ENCODE results near the gene PSME2.

PSME2 gene

DNA sequence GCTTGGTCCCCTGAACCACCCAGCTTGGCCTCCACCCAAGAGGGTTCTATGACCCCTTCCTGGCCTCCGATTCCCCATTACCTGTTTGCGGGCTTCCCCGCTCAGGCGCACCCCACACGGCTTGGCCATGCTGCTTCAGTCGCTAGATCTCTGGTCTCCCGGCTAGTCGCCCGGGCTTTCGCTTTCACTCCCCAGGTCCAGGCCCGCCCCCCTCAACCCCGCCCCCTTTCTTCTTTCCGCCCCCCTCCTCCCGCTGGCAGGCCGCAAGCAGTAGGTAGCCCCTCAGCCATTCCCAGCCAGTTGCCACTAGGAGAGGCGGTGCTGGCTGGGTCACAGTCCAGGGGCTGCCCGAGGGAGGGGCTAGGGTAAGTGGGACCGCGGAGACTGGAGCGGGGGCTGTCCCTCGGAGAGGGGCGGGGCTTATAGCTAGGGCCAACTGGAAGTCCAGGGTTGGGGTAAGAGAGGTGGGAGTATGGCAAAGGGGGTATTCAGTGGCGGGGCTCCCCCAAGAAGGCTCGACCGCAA lies at the start of gene PSME2:
Gene PSME2, minus strand, starts transcription at position 158 of the 525 bp plus-strand sequence. Its CDS starts 29 bp downstream, at position 129.
- DNase-seq (ENCODE audit: low spot score), result peak; percentile 83

- DNase-seq (ENCODE audit: low spot score), result peak; percentile 74
Observed at GRCh38 chr14:24195186-24196070, 49.0 kb upstream of the PSME2 start, which contains the start of gene TM9SF1. Gene TM9SF1 (minus strand): TSS chr14:24195441. CDS start chr14:24195019, 422 bp downstream.

DNA sequence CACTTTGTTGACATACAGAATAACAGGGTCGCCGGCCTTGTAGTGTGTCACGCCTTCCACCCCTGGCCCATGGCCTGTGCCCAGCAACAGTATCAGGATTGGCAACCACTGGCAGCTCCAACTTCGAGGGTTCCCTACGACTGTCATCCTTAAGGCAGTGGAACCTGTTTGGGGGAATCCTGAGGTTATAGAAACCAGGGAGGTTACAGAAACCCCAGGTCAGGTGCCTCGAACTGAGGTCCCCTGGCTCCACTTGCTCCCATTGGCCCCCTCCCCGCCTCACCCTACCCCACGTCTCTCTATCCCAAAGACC lies 48.4 kb upstream of the PSME2 start:
- DNase-seq (ENCODE audit: low spot score), result no peak

DNA sequence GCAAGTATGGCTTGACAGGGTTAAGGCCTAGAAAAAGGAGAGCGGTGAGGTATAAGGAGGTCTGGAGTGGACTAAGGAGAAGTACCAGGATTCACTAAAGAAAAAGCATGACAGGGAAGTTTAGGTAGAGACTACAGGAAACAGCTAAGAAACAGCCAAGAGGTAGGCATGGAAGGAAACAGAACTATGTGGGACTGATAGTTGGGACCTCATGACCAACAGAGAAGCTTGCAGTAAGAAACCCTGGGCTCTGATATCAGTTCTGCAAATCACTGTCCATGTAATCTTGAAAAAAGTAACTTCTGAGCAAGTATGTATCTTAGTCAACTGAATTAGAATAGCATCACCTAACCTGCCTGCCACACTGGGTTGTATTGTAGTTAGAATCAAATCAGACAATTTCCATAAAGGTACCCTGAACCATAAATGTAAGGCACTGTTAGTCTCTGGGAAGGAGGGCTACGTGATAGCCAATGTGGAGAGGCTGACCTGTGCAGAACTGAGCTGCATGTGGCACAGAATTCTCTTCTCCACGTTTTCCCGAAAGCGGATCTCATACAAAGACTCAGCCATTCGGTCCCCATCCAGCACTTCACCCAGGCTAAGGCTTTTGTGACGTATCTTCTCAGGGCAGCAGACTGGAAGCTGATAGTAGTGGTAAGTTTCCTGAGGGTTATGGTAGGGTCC lies 47.9 kb upstream of the PSME2 start:
- DNase-seq (ENCODE audit: low spot score), result no peak

GRCh38 chr14:24192933-24193332 lies 46.5 kb upstream of the PSME2 start:
- no peak for DNase-seq (ENCODE audit: low spot score)

DNA sequence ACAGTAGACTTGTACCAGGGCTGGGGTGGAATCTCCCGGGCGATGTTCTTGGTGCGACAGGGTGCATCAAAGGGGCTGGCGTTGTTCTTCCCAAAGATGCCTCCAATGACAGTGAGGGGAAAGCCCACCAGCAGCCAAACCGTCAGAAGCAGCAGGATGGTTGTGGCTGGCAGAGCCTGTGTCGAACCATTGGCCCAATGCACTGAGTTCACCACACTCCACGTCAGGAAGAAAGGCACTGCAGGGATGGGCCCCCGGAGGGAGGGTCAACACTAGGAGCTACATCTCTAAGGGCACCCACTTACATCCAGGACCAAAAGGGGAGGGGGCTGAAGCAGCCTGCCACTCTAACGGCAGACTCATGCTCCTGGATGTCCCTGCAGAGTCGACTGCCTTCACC lies 44.0 kb upstream of the PSME2 start:
- no peak for DNase-seq (ENCODE audit: low spot score)

- no peak for DNase-seq (ENCODE audit: low spot score)
Observed at GRCh38 chr14:24189460-24189859, 43.0 kb upstream of the PSME2 start.

- DNase-seq (ENCODE audit: low spot score), result no peak
Observed at GRCh38 chr14:24189059-24189375, 42.6 kb upstream of the PSME2 start.

- DNase-seq (ENCODE audit: low spot score), result peak; percentile 96
Observed at GRCh38 chr14:24188251-24189058, 42.0 kb upstream of the PSME2 start, which contains the start of gene IPO4. Gene IPO4 (minus strand): TSS chr14:24188816. CDS start chr14:24188787, 29 bp downstream.

GRCh38 chr14:24187539-24187915 lies 41.1 kb upstream of the PSME2 start:
- no peak for DNase-seq (ENCODE audit: low spot score)

- DNase-seq (ENCODE audit: low spot score), result no peak
Observed at GRCh38 chr14:24186831-24187538, 40.6 kb upstream of the PSME2 start.

- DNase-seq (ENCODE audit: low spot score), result no peak
Observed at GRCh38 chr14:24185741-24186140, 39.3 kb upstream of the PSME2 start.

DNA sequence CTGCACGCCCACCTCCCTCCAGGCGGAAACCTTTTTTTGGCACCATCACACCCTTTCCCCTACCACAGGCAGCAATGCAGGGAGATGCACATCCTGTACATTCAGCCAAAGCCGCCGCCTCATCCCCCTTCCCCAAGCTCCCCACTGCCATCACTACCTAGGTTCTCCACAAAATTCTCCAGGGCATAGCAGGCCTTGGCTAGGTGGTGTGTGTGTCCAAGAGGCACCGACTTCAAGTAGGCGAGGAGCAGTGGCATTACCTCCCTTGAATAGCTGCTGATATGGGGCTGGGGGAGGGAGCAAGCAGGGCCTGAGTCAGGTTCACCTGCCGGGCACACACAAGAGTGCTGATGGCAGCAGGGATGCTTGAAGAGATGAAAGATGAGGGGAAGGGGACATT lies 38.6 kb upstream of the PSME2 start:
- no peak for DNase-seq (ENCODE audit: low spot score)

GRCh38 chr14:24184104-24184970 lies 37.9 kb upstream of the PSME2 start:
- DNase-seq (ENCODE audit: low spot score), result no peak

- DNase-seq (ENCODE audit: low spot score), result no peak
Observed at GRCh38 chr14:24183014-24183481, 36.6 kb upstream of the PSME2 start.

GRCh38 chr14:24182110-24182882 lies 35.9 kb upstream of the PSME2 start:
- DNase-seq (ENCODE audit: low spot score), result no peak

- no peak for DNase-seq (ENCODE audit: low spot score)
Observed at GRCh38 chr14:24181371-24182077, 35.1 kb upstream of the PSME2 start.

GRCh38 chr14:24179961-24180796 lies 33.8 kb upstream of the PSME2 start:
- no peak for DNase-seq (ENCODE audit: low spot score)
